Smooth muscle cell (in vitro differentiated cells): ENCODE measurements around the gene NME4. TPM values are rescaled to one million over a fixed set of nuclear protein-coding genes. Genes with fewer than 3 reads are reported as not detected.

ENCODE experiments used
- DNase-seq: peaks from one replicate; lab custom pipeline; 2025; ENCODE audit not compliant: unreplicated experiment; lab: John Stamatoyannopoulos, UW
- H2AFZ ChIP-seq: fragments of 200-600 bp; sonication (generic); 2 replicates; pipeline ENCODE4 v1.6.0; 2016; ENCODE audit warnings: antibody characterized with exemption, low read depth, mild to moderate bottlenecking
- H3F3A ChIP-seq: fragments of 200-600 bp; sonication (generic); 2 replicates; pipeline ENCODE4 v1.6.0; 2017; ENCODE audit warnings: antibody characterized with exemption, low read depth
- H3K27ac ChIP-seq: fragments of 200-600 bp; sonication (generic); 2 replicates; pipeline ENCODE4 v1.5.1; 2016; ENCODE audit warnings: low read depth, mild to moderate bottlenecking
- H3K27me3 ChIP-seq: fragments of 200-600 bp; sonication (generic); 2 replicates; pipeline ENCODE4 v1.6.1; 2016; ENCODE audit warnings: low read depth, mild to moderate bottlenecking
- H3K36me3 ChIP-seq: fragments of 200-600 bp; sonication (generic); 2 replicates; pipeline ENCODE4 v1.5.1; 2016; ENCODE audit warnings: low read depth
- H3K4me1 ChIP-seq: fragments of 200-600 bp; sonication (generic); 2 replicates; pipeline ENCODE4 v1.5.1; 2016; ENCODE audit warnings: low read depth
- H3K4me2 ChIP-seq: fragments of 200-600 bp; sonication (generic); 2 replicates; pipeline ENCODE4 v1.6.0; 2016; ENCODE audit warnings: mild to moderate bottlenecking
- H3K4me3 ChIP-seq: fragments of 200-600 bp; sonication (generic); 2 replicates; pipeline ENCODE4 v1.5.1; 2016; ENCODE audit warnings: mild to moderate bottlenecking
- H3K79me2 ChIP-seq: fragments of 200-600 bp; sonication (generic); 2 replicates; pipeline ENCODE4 v1.6.0; 2016; ENCODE audit warnings: low read depth, mild to moderate bottlenecking
- H3K9ac ChIP-seq: fragments of 200-600 bp; sonication (generic); 2 replicates; pipeline ENCODE4 v1.6.0; 2016; ENCODE audit warnings: low read depth
- H3K9me3 ChIP-seq: fragments of 200-600 bp; sonication (generic); replicated peaks from 2 replicates; pipeline ENCODE4 v1.5.1; 2016; ENCODE audit warnings: low read depth
- H4K20me1 ChIP-seq: fragments of 200-600 bp; sonication (generic); 2 replicates; pipeline ENCODE4 v1.6.0; 2016; ENCODE audit warnings: low read depth
- WGBS: methylation state at CpG from one replicate; pipeline ENCODE4 v1.1.7; 2016; ENCODE audit warnings: low lambda C conversion rate; 5-methylcytosine and 5-hydroxymethylcytosine counted together
- polyA plus RNA-seq: library from polyadenylated mRNA; unstranded; fragments of >200 nt; fragmentation: Nextera tagmentation; extraction: Ambion mirVana; gene quantifications from 2 replicates; pipeline ENCODE4 v1.2.1, GENCODE V29; 2016
- total RNA-seq: library from RNA; depleted of rRNA; stranded (reverse); fragments of >200 nt; gene quantifications from 2 replicates; pipeline ENCODE4 v1.2.3, GENCODE V29; 2014
- TF ChIP-seq, protein P1 (sequence below): fragments of 200-600 bp; sonication (generic); IDR thresholded peaks from 2 replicates; pipeline ENCODE4 v1.5.1; 2017; ENCODE audit warnings: borderline replicate concordance, mild to moderate bottlenecking, antibody characterized with exemption; ENCODE audit not compliant: insufficient read depth, poor library complexity, severe bottlenecking

The NME4 gene
- total and polyA plus RNA-seq, 2 experiments from 2014 or later, result 218 to 523 TPM

DNA sequence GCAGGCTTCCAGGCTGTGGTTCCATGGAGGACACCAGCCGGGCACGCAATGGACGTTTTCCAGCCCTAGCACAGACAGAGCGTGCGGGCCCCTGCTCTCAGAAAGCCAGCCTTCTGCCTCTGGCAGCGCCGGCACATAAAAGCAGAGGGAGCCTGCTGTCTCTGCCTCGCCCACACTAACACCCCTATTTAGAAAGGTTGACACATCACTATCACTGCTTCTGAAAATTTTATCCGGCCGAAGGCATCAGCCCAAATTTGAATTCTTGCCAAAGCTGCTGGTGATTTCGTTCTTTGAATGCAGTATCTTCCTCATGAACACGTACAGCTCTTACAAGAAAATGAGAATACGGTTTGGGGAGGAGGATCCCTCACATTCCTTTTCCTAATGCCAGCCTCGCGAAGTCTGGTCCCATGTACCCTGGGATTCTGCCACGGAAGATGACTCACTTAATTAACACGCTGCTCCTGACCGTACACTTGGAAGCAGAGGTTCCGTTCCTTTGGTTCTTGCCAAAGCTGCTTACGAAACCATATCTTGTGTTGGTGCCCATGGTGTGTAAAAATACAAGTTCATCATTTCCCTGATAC is 27.1 kb downstream of the NME4 start:
- Histone ChIP-seq H3K9ac (no peak overlapping the region), H3K27me3 (no peaks in the 10 kb centered on the region), H3K79me2 (peaks cover 29% of the 10 kb centered on the region), H3K4me1 (peaks cover 14% of the 10 kb centered on the region), H2AFZ (peak overlapping the region; percentile 68), H3K36me3 (no peaks in the 10 kb centered on the region), H3K4me2 (peak overlapping the region; percentile 95), H3K9me3 (no peaks in the 10 kb centered on the region), H3K27ac (peak overlapping the region; percentile 68), H4K20me1 (peaks cover 30% of the 10 kb centered on the region), H3F3A (peaks cover 10% of the 10 kb centered on the region), H3K4me3 (peak overlapping the region; percentile 58)
- 15% methylated on average over 20 of the region's 20 CpGs for WGBS
- DNase-seq, result peak; percentile 52
- TF ChIP-seq, protein P1, sequence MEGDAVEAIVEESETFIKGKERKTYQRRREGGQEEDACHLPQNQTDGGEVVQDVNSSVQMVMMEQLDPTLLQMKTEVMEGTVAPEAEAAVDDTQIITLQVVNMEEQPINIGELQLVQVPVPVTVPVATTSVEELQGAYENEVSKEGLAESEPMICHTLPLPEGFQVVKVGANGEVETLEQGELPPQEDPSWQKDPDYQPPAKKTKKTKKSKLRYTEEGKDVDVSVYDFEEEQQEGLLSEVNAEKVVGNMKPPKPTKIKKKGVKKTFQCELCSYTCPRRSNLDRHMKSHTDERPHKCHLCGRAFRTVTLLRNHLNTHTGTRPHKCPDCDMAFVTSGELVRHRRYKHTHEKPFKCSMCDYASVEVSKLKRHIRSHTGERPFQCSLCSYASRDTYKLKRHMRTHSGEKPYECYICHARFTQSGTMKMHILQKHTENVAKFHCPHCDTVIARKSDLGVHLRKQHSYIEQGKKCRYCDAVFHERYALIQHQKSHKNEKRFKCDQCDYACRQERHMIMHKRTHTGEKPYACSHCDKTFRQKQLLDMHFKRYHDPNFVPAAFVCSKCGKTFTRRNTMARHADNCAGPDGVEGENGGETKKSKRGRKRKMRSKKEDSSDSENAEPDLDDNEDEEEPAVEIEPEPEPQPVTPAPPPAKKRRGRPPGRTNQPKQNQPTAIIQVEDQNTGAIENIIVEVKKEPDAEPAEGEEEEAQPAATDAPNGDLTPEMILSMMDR, result no peak

GRCh38 chr16:424623-425081 is 27.7 kb downstream of the NME4 start:
- TF ChIP-seq, protein P1, result no peak
- WGBS, result 20% methylated on average over 31 of the region's 31 CpGs
- Histone ChIP-seq H3K27me3 (no peaks in the 10 kb centered on the region), H3K79me2 (peaks cover 30% of the 10 kb centered on the region), H3F3A (peaks cover 10% of the 10 kb centered on the region), H3K36me3 (no peaks in the 10 kb centered on the region), H2AFZ (peak overlapping the region; percentile 68), H3K9ac (peak overlapping the region; percentile 79), H3K9me3 (no peaks in the 10 kb centered on the region), H3K27ac (peak overlapping the region; percentile 68), H3K4me1 (peaks cover 14% of the 10 kb centered on the region), H3K4me2 (peak overlapping the region; percentile 95), H3K4me3 (peak overlapping the region; percentile 58), H4K20me1 (peaks cover 35% of the 10 kb centered on the region)
- DNase-seq, result peak; percentile 57

- peak within 1 kb of the TSS; percentile 95 for H3K4me2 ChIP-seq
- H3K9me3 ChIP-seq, result no peaks in the 10 kb centered on the region
- TF ChIP-seq, protein P1, result peak; percentile 20
- peaks cover 10% of the 10 kb centered on the region for H3F3A ChIP-seq
- 1% methylated on average over 68 of the region's 77 CpGs for WGBS
- H3K27ac ChIP-seq, result peak within 1 kb of the TSS; percentile 68
- H3K27me3 ChIP-seq, result no peaks in the 10 kb centered on the region
- H3K4me3 ChIP-seq, result peak within 1 kb of the TSS; percentile 58
- H2AFZ ChIP-seq, result peak within 1 kb of the TSS; percentile 68
- peak within 1 kb of the TSS; percentile 79 for H3K9ac ChIP-seq
- peak; percentile 87 for DNase-seq
- H3K79me2 ChIP-seq, result peaks cover 32% of the 10 kb centered on the region
- peaks cover 14% of the 10 kb centered on the region for H3K4me1 ChIP-seq
- peaks cover 41% of the 10 kb centered on the region for H4K20me1 ChIP-seq
- H3K36me3 ChIP-seq, result no peaks in the 10 kb centered on the region
These were observed 28.2 kb downstream of the NME4 start, which contains the start of gene RAB11FIP3 for GRCh38 chr16:425082-425718. RAB11FIP3 (plus strand) TSS chr16:425649; CDS start chr16:426007, 358 bp downstream.
